ENCODE measurements around the gene CR2.
"Not testable (repeated sequence)": the region's sequence is repeated elsewhere in the genome, so short reads cannot be mapped to it uniquely, and the experiment has no call there.

DNA sequence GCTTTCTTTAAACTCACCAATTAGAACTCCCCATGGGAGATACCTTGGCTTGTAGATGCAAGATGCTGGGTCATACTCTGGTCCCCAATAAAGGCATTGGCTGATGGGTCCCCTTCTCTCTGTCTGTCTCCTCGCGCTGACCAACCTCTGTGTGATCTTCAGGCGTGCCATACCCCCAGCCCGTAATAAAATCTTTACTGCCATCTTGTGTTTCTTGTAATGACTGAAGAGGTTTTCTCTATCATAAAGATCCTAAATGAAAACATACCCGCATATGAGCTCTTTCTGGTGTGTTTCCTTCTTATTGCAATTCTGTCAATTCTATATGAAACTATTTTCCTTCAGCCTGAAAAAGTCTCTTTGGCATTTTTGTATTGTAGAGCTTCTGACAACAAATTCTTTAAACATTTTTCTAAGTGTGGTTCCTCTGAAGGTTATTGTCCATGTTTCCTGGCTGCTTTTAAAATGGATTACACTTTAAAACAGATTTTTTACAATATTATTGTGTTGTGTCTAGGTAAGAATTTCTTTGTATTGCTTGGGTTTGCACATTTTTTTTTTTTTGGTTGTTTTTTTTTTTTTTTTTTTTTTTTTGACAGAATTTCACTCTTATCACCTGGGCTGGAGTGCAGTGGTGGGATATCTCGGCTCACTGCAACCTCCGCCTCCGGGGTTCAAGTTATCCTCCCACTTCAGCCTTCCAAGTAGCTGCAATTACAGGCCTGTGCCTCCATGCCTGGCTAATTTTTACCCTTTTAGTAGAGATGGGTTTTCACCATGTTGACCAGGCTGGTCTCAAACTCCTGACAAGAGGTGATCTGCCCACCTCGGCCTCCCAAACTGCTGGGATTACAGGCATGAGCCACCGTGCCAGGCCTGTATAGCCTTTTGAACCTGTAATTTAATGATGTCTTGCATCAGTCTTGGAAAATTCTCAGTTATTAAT, 66.5 kb downstream of the CR2 start:
- TF ChIP-seq, protein P1, sequence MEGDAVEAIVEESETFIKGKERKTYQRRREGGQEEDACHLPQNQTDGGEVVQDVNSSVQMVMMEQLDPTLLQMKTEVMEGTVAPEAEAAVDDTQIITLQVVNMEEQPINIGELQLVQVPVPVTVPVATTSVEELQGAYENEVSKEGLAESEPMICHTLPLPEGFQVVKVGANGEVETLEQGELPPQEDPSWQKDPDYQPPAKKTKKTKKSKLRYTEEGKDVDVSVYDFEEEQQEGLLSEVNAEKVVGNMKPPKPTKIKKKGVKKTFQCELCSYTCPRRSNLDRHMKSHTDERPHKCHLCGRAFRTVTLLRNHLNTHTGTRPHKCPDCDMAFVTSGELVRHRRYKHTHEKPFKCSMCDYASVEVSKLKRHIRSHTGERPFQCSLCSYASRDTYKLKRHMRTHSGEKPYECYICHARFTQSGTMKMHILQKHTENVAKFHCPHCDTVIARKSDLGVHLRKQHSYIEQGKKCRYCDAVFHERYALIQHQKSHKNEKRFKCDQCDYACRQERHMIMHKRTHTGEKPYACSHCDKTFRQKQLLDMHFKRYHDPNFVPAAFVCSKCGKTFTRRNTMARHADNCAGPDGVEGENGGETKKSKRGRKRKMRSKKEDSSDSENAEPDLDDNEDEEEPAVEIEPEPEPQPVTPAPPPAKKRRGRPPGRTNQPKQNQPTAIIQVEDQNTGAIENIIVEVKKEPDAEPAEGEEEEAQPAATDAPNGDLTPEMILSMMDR (IDR thresholded peaks at IDR 0.05; ENCODE audit: low read depth, low read length): not testable (repeated sequence)
- not testable (repeated sequence) for TF ChIP-seq POLR2A (IDR thresholded peaks at IDR 0.05; ENCODE audit: extremely low read depth, insufficient read length); MYC (IDR thresholded peaks at IDR 0.05; ENCODE audit: low read depth, low read length)
- TF ChIP-seq, protein P2, sequence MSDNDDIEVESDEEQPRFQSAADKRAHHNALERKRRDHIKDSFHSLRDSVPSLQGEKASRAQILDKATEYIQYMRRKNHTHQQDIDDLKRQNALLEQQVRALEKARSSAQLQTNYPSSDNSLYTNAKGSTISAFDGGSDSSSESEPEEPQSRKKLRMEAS (IDR thresholded peaks at IDR 0.05; ENCODE audit: low read depth, low read length): not testable (repeated sequence)

Data from NB4 (cell line).